Kidney (tissue), 14 donors: ENCODE results near the gene HNRNPA0. TPM values are rescaled to one million over a fixed set of nuclear protein-coding genes. Genes with fewer than 3 reads are reported as not detected.

Source experiments
- DNase-seq, 5 donors: peaks; one replicate each; pipeline ENCODE4 v3.0.0-alpha.2; 2013 to 2020
- FAIRE-seq: peaks from 2 replicates; lab custom pipeline; 2012; peaks lifted over from hg19 to GRCh38; lab: Jason Lieb, UNC
- H3K27ac ChIP-seq, 2 donors: one replicate each; pipeline ENCODE4 v1.7.0; 2013; ENCODE audit warnings: low read depth in 2 of 2, low read length in 2 of 2, inconsistent platforms in 1 of 2
- H3K27me3 ChIP-seq: one replicate; pipeline ENCODE4 v1.7.1; 2013; ENCODE audit warnings: low read length, inconsistent platforms; ENCODE audit not compliant: control insufficient read depth, insufficient read depth
- H3K36me3 ChIP-seq, 3 donors: one replicate each; pipeline versions ENCODE4 v1.7.0 to v1.7.1; 2013; ENCODE audit warnings: low read length in 3 of 3, control low read depth in 1 of 3, inconsistent platforms in 1 of 3; ENCODE audit not compliant: insufficient read depth in 3 of 3, control insufficient read depth in 2 of 3
- H3K4me1 ChIP-seq, 3 donors: one replicate each; pipeline versions ENCODE4 v1.7.0 to v1.7.1; 2013; ENCODE audit warnings: low read length in 3 of 3, inconsistent platforms in 1 of 3, low read depth in 1 of 3; ENCODE audit not compliant: control insufficient read depth in 2 of 3, insufficient read depth in 2 of 3
- H3K4me3 ChIP-seq, 3 donors: one replicate each; pipeline versions ENCODE4 v1.7.0 to v1.8.1; 2013; ENCODE audit warnings: low read length in 3 of 3, control low read depth in 1 of 3, inconsistent platforms in 1 of 3
- H3K9ac ChIP-seq, 3 donors: one replicate each; pipeline versions ENCODE4 v1.7.0 to v1.7.1; 2013; ENCODE audit warnings: low read length in 3 of 3, control low read depth in 1 of 3, inconsistent platforms in 1 of 3
- H3K9me3 ChIP-seq, 3 donors: one replicate each; pipeline versions ENCODE4 v1.7.0 to v1.7.1; 2013; ENCODE audit warnings: low read length in 3 of 3, control low read depth in 1 of 3, inconsistent platforms in 1 of 3; ENCODE audit not compliant: control insufficient read depth in 2 of 3, insufficient read depth in 1 of 3
- intact Hi-C: fragments of 100-400 bp; cut with DNase I; formaldehyde crosslinking; loops from one replicate; pipeline ENCODE4 v1.11.1; 2022
- polyA plus RNA-seq: library from polyadenylated mRNA; stranded (reverse); fragments of 350-450 nt; fragmentation: Illumina TruSeq; extraction: RNeasy Lipid Tissue Mini Kit (QIAGEN cat#74804); gene quantifications from one replicate; pipeline ENCODE4 v1.2.3, GENCODE V29; 2014; ENCODE audit warnings: low read depth, low replicate concordance; ENCODE audit not compliant: insufficient read depth
- total RNA-seq: library from RNA; stranded (reverse); fragmentation: NEBNext Ultra II Directional; extraction: Animal tissue kit (Norgen Biotek cat#: 25700); gene quantifications from one replicate; pipeline ENCODE4 v1.2.1, GENCODE V29; 2021
- TF ChIP-seq, protein P1 (sequence below): IDR thresholded peaks from 3 replicates; pipeline ENCODE4 v1.5.1; 2012; ENCODE audit warnings: mild to moderate bottlenecking, moderate library complexity, borderline replicate concordance; ENCODE audit not compliant: insufficient read depth; ENCODE audit errors: extremely low read depth
- donor health status: control.
- donor health status: control.
- donor health status: control.
- donor health status: control.
- donor health status: control.
- donor health status: DM: yes; HTN: yes; CAD: no.
- donor health status: Normal renal cell carcinoma (clear cell type).

HNRNPA0 gene
- total and polyA plus RNA-seq, 2 donors from 2014 or later: 16.0 to 28.3 TPM

DNA sequence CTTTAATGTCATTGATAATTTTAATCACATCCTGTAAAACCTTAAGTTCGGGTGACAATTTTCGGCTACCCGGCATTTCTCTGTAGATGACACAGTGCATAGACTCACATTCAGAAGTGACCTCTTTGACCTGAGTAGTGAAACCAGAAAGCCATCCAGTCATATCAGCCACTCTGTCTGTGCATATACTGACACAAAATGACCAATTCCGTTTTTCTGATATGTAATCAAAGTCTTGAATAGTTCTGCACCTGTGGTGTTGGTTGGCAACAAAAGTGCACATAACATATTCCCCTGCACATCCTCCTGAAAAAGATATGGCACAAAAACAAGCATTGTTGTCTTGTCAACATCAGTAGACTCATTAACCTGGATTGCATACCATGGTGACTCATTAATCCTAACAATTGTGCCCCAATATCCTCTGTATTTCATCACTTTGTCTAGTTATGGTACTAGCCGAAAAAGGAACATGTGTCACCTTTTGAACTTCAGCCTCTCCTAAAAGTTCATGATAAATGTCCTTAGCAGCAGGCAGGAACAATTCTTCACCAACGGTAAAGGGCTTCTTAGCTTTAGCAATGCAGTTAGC lies 4.6 kb upstream of the HNRNPA0 start:
- DNase-seq (no peak), FAIRE-seq (no peak)
- TF ChIP-seq, protein P1, sequence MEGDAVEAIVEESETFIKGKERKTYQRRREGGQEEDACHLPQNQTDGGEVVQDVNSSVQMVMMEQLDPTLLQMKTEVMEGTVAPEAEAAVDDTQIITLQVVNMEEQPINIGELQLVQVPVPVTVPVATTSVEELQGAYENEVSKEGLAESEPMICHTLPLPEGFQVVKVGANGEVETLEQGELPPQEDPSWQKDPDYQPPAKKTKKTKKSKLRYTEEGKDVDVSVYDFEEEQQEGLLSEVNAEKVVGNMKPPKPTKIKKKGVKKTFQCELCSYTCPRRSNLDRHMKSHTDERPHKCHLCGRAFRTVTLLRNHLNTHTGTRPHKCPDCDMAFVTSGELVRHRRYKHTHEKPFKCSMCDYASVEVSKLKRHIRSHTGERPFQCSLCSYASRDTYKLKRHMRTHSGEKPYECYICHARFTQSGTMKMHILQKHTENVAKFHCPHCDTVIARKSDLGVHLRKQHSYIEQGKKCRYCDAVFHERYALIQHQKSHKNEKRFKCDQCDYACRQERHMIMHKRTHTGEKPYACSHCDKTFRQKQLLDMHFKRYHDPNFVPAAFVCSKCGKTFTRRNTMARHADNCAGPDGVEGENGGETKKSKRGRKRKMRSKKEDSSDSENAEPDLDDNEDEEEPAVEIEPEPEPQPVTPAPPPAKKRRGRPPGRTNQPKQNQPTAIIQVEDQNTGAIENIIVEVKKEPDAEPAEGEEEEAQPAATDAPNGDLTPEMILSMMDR: no peak
- Histone ChIP-seq H3K9ac (no peak overlapping the region), H3K4me1 (peaks cover 0 to 2% (median 0%) of the 10 kb centered on the region in 3 donors), H3K4me3 (no peak overlapping the region), H3K27me3 (no peaks in the 10 kb centered on the region), H3K9me3 (no peaks in the 10 kb centered on the region), H3K27ac (no peak overlapping the region), H3K36me3 (no peaks in the 10 kb centered on the region)
- intact Hi-C loops: no loop called here

DNA sequence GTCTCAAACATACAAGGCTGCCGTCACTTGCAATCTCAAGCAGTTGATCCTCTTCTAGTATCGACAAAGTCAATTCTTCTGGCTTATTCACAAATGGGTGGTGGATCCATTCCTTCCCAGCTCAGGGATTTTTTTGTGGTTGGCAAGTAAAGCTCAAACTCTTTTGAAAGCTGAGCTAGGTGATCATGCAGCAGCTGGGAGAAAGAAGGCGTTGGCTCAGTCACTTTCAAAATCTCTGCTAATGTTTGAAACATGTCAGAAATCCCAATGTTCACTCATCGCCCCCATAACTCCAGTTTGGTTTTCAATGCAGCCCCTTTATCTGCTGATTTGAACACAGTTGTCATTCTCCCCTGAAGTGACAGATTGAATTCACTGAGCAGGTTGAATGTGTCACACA lies 4.0 kb upstream of the HNRNPA0 start:
- no peaks in the 10 kb centered on the region for H3K27me3 ChIP-seq
- FAIRE-seq (no peak), DNase-seq (no peak)
- intact Hi-C loops: no loop called here
- no peaks in the 10 kb centered on the region for H3K9me3 ChIP-seq
- TF ChIP-seq, protein P1: no peak
- peaks cover 0 to 2% (median 0%) of the 10 kb centered on the region in 3 donors for H3K4me1 ChIP-seq
- H3K36me3 ChIP-seq: no peaks in the 10 kb centered on the region
- H3K4me3 ChIP-seq: no peak overlapping the region
- no peak overlapping the region for H3K27ac ChIP-seq
- H3K9ac ChIP-seq: no peak overlapping the region

DNA sequence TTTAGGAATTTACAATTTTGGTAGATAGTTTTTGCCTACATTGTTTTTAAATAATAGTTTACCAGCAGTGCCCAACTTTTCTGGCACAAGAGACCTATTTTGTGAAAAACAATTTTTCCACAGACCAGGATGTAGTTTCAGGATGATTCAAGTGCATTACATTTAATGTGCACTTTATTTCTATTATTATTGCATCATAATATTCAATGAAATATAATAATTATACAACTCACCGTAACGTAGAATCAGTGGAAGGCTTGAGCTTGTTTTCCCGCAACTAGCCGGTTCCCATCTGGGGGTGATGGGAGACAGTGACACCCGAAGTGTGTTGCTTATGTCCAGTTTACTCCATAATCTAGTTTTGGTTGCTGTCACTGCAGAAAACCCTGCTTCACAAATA lies 3.5 kb upstream of the HNRNPA0 start:
- Histone ChIP-seq H3K27me3 (no peaks in the 10 kb centered on the region), H3K4me3 (no peak overlapping the region), H3K27ac (no peak overlapping the region), H3K9ac (no peak overlapping the region), H3K4me1 (peaks cover 0 to 2% (median 0%) of the 10 kb centered on the region in 3 donors), H3K36me3 (no peaks in the 10 kb centered on the region), H3K9me3 (no peaks in the 10 kb centered on the region)
- TF ChIP-seq, protein P1: no peak
- intact Hi-C loops: no loop called here
- FAIRE-seq (no peak), DNase-seq (no peak)
